GM12873 (cell line): Measurements from ENCODE around the gene SLC13A3.

Experiments
- CTCF ChIP-seq: IDR thresholded peaks from 2 replicates; pipeline ENCODE4 v1.5.1; 2012; ENCODE audit warnings: low read depth, mild to moderate bottlenecking, moderate library complexity, low read length, control low read depth; ENCODE audit not compliant: insufficient read depth; ENCODE audit errors: missing control alignments

Gene SLC13A3

GRCh38 chr20:46622165-46622564 lies 29.1 kb downstream of the SLC13A3 start:
- no peak for TF ChIP-seq CTCF

- TF ChIP-seq CTCF: no peak
Measured at GRCh38 chr20:46621492-46621891, 29.8 kb downstream of the SLC13A3 start.

- TF ChIP-seq CTCF: no peak
Measured at GRCh38 chr20:46619445-46619844, 31.8 kb downstream of the SLC13A3 start.

GRCh38 chr20:46618316-46619100 lies 32.8 kb downstream of the SLC13A3 start:
- TF ChIP-seq CTCF: no peak

- TF ChIP-seq CTCF: no peak
Measured at GRCh38 chr20:46614503-46614902, 36.8 kb downstream of the SLC13A3 start.

- no peak for TF ChIP-seq CTCF
Measured at GRCh38 chr20:46610145-46610544, 41.1 kb downstream of the SLC13A3 start.

GRCh38 chr20:46609043-46609442 lies 42.2 kb downstream of the SLC13A3 start:
- TF ChIP-seq CTCF: no peak
